ENCODE data around the gene DLGAP5.

Gene DLGAP5

GRCh38 chr14:55128386-55129085, 62.8 kb downstream of the DLGAP5 start:
- DNase-seq: no peak

GRCh38 chr14:55127460-55127951, 63.9 kb downstream of the DLGAP5 start:
- DNase-seq: no peak

GRCh38 chr14:55126932-55127459, 64.4 kb downstream of the DLGAP5 start:
- no peak for DNase-seq

GRCh38 chr14:55126034-55126433, 65.4 kb downstream of the DLGAP5 start:
- no peak for DNase-seq

GRCh38 chr14:55125403-55125802, 66.0 kb downstream of the DLGAP5 start:
- DNase-seq: no peak

GRCh38 chr14:55124774-55125386, 66.5 kb downstream of the DLGAP5 start:
- no peak for DNase-seq

- DNase-seq: no peak
These were observed 67.3 kb downstream of the DLGAP5 start for GRCh38 chr14:55123852-55124639.

GRCh38 chr14:55123101-55123500, 68.3 kb downstream of the DLGAP5 start:
- DNase-seq: no peak

- DNase-seq: no peak
These were observed 68.9 kb downstream of the DLGAP5 start for GRCh38 chr14:55122440-55122986.

- no peak for DNase-seq
These were observed 69.6 kb downstream of the DLGAP5 start for GRCh38 chr14:55121628-55122439.

- DNase-seq: no peak
These were observed 70.6 kb downstream of the DLGAP5 start for GRCh38 chr14:55120571-55121495.

GRCh38 chr14:55118761-55119160, 72.6 kb downstream of the DLGAP5 start:
- DNase-seq: no peak

- DNase-seq: no peak
These were observed 73.5 kb downstream of the DLGAP5 start for GRCh38 chr14:55117803-55118441.

- DNase-seq: no peak
These were observed 74.9 kb downstream of the DLGAP5 start for GRCh38 chr14:55116246-55117030.

- no peak for DNase-seq
These were observed 75.5 kb downstream of the DLGAP5 start for GRCh38 chr14:55115861-55116245.

GRCh38 chr14:55115460-55115859, 75.9 kb downstream of the DLGAP5 start:
- DNase-seq: no peak

GRCh38 chr14:55114720-55115119, 76.7 kb downstream of the DLGAP5 start:
- DNase-seq: no peak

- no peak for DNase-seq
These were observed 80.2 kb downstream of the DLGAP5 start for GRCh38 chr14:55111122-55111708.

- no peak for DNase-seq
These were observed 81.5 kb downstream of the DLGAP5 start for GRCh38 chr14:55109836-55110235.

Data from activated CD4-positive, alpha-beta T cell treated with anti-CD3 and anti-CD28 coated beads for 1 hour (primary cell).